Measurements from ENCODE around the gene MACROD2.

GRCh38 chr20:14921513-14921912 lies 926.2 kb downstream of the MACROD2 start:
- TF ChIP-seq, protein P1, sequence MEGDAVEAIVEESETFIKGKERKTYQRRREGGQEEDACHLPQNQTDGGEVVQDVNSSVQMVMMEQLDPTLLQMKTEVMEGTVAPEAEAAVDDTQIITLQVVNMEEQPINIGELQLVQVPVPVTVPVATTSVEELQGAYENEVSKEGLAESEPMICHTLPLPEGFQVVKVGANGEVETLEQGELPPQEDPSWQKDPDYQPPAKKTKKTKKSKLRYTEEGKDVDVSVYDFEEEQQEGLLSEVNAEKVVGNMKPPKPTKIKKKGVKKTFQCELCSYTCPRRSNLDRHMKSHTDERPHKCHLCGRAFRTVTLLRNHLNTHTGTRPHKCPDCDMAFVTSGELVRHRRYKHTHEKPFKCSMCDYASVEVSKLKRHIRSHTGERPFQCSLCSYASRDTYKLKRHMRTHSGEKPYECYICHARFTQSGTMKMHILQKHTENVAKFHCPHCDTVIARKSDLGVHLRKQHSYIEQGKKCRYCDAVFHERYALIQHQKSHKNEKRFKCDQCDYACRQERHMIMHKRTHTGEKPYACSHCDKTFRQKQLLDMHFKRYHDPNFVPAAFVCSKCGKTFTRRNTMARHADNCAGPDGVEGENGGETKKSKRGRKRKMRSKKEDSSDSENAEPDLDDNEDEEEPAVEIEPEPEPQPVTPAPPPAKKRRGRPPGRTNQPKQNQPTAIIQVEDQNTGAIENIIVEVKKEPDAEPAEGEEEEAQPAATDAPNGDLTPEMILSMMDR (IDR thresholded peaks at IDR 0.05), result no peak
- TF ChIP-seq POLR2A (IDR thresholded peaks at IDR 0.05), result no peak
- no peak for TF ChIP-seq EP300 (IDR thresholded peaks at IDR 0.05)

Measured in tibial nerve (tissue), 4 donors.